Uterus (tissue), 4 donors: ENCODE data around the gene PDE4B. TPM values are rescaled to one million over a fixed set of nuclear protein-coding genes. Genes with fewer than 3 reads are reported as not detected.

ENCODE experiments used
- DNase-seq, 2 donors: peaks; one replicate each; pipeline ENCODE4 v3.0.0-alpha.2; 2019 to 2020
- H3K27ac ChIP-seq, 2 donors: fragments of 200-600 bp; sonication (generic); 1 replicate in 1 of 2; 2 replicates in 1 of 2; pipeline ENCODE4 v1.5.1; 2016 to 2018
- H3K27me3 ChIP-seq, 2 donors: fragments of 200-600 bp; sonication (generic); one replicate each; pipeline ENCODE4 v1.5.1; 2018 to 2019; ENCODE audit warnings: control low read depth in 1 of 2
- H3K36me3 ChIP-seq, 2 donors: fragments of 200-600 bp; sonication (generic); one replicate each; pipeline ENCODE4 v1.5.1; 2019; ENCODE audit warnings: control low read depth in 1 of 2
- H3K4me1 ChIP-seq, 2 donors: fragments of 200-600 bp; sonication (generic); one replicate each; pipeline ENCODE4 v1.5.1; 2018 to 2019; ENCODE audit warnings: control low read depth in 1 of 2
- H3K4me3 ChIP-seq, 2 donors: fragments of 200-600 bp; sonication (generic); 1 replicate in 1 of 2; 2 replicates in 1 of 2; pipeline ENCODE4 v1.5.1; 2018 to 2019; ENCODE audit warnings: mild to moderate bottlenecking in 1 of 2
- H3K9me3 ChIP-seq, 2 donors: fragments of 200-600 bp; sonication (generic); one replicate each; pipeline ENCODE4 v1.5.1; 2019; ENCODE audit warnings: control low read depth in 1 of 2
- CTCF ChIP-seq, 4 experiments: fragments of 200-600 bp in 2 of 4; fragments of 450-650 bp in 2 of 4; sonication (generic) in 2 of 4; IDR thresholded peaks; one replicate each; pipeline ENCODE4 v1.5.1; 2016 to 2019; ENCODE audit warnings: antibody characterized with exemption in 4 of 4, mild to moderate bottlenecking in 2 of 4, moderate library complexity in 1 of 4
- POLR2A ChIP-seq, 2 donors: fragments of 450-650 bp; IDR thresholded peaks; one replicate each; pipeline ENCODE4 v1.6.1; 2016; ENCODE audit warnings: antibody characterized with exemption in 2 of 2, mild to moderate bottlenecking in 1 of 2, moderate library complexity in 1 of 2
- intact Hi-C: fragments of 100-400 bp; cut with DNase I; formaldehyde crosslinking; loops from one replicate; pipeline ENCODE4 v1.15.1; 2023; ENCODE audit warnings: low total_unique reads
- total RNA-seq, 4 donors: library from RNA; depleted of rRNA in 3 of 4; stranded (reverse); fragments of >200 nt in 3 of 4; gene quantifications; one replicate each; pipeline versions ENCODE4 v1.1.0 to v1.2.4, GENCODE V29; 2014 to 2023
- donor health status: DM: yes; HTN: yes; CAD: no.

PDE4B gene
- total RNA-seq, 4 donors from 2014 or later, result 6.9 to 22.9 (median 17.8) TPM

DNA sequence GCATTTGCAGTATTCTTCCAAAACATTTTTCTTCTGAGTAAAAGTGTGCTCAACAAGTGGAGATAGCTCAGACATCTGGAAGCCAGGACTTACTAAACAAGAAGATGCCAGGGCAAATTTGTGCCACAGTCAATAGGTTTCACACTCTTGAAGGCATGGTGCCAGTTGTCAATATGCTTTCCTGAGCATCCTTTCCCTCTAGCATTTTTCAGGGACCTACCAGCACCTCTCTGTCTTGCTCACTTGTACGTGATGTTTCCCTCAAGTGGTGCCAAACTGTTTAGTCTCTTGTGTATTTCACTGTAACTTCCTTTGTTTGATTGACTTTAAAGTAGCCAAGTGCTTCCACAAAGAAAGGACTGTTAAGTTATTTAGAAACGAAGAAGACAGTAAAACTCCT, 547.2 kb downstream of the PDE4B start:
- H3K27ac ChIP-seq, result no peak overlapping the region
- no peaks in the 10 kb centered on the region for H3K27me3 ChIP-seq
- H3K9me3 ChIP-seq, result no peaks in the 10 kb centered on the region
- H3K4me3 ChIP-seq, result no peak overlapping the region
- H3K4me1 ChIP-seq, result no peaks in the 10 kb centered on the region
- no peaks in the 10 kb centered on the region for H3K36me3 ChIP-seq
- no peak for DNase-seq
- TF ChIP-seq CTCF (IDR thresholded peaks at IDR 0.05) (no peak), POLR2A (IDR thresholded peaks at IDR 0.05) (no peak)
- intact Hi-C loops, result loop anchor here (10.0 kb wide), 1 partner anchor 65 kb away; no protein-coding TSS in a partner anchor

DNA sequence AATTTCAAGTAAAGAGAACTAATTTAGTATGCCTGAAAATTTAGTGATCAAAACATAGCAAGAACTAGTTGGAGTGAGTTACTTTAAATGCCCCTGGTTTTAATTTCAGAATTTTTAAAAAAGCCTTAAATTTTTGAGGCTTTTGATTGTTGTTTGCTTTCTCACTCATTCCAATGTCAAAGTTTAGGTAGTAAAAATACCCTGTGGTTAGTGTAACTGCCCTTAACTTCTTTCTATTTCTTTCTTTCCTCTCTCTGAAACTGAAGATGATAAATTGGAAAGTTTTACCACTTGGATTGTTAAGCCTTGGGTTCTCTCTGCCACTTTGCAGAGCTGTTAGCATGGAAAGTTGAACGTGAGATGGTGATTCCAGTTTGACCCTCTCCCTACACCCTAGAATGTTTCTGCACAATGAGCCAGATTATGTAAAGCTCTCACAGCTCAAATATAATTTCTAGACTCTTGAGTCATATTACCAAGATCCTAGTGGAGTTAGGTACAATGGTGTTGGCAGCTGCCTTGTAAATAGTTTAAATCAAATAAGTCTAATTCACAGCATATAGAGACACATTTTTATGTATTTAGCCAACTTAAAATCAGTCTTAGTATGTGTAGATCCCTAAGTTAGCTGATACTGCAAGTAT, 548.9 kb downstream of the PDE4B start:
- TF ChIP-seq POLR2A (IDR thresholded peaks at IDR 0.05) (no peak), CTCF (IDR thresholded peaks at IDR 0.05) (no peak)
- Histone ChIP-seq H3K4me1 (no peaks in the 10 kb centered on the region), H3K27ac (no peak overlapping the region), H3K9me3 (no peaks in the 10 kb centered on the region), H3K27me3 (no peaks in the 10 kb centered on the region), H3K36me3 (no peaks in the 10 kb centered on the region), H3K4me3 (no peak overlapping the region)
- no peak for DNase-seq
- intact Hi-C loops, result no loop called here

DNA sequence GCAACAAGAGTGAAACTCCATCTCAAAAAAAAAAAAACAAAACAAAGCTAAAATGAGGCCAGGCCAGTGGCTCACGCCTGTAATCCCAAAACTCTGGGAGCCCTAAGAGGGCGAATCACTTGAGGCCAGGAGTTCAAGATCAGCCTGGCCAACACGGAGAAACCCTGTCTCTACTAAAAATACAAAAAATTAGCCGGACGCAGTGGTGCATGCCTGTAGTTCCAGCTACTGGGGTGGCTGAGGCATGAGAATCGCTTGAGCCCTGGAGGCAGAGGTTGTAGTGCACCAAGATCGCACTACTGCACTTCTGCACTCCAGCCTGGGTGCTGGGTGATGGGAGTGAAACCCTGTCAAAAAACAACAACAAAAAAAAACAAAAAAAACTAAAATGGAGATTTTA, 550.0 kb downstream of the PDE4B start:
- DNase-seq, result no peak
- Histone ChIP-seq H3K27me3 (no peaks in the 10 kb centered on the region), H3K4me1 (no peaks in the 10 kb centered on the region), H3K36me3 (no peaks in the 10 kb centered on the region), H3K9me3 (no peaks in the 10 kb centered on the region), H3K27ac (no peak overlapping the region), H3K4me3 (no peak overlapping the region)
- no peak for TF ChIP-seq CTCF (IDR thresholded peaks at IDR 0.05)
- TF ChIP-seq POLR2A (IDR thresholded peaks at IDR 0.05), result no peak
- intact Hi-C loops, result no loop called here

- H3K4me1 ChIP-seq, result no peaks in the 10 kb centered on the region
- no peaks in the 10 kb centered on the region for H3K27me3 ChIP-seq
- H3K4me3 ChIP-seq, result no peak overlapping the region
- H3K36me3 ChIP-seq, result no peaks in the 10 kb centered on the region
- TF ChIP-seq POLR2A (IDR thresholded peaks at IDR 0.05) (no peak), CTCF (IDR thresholded peaks at IDR 0.05) (no peak)
- no peak overlapping the region for H3K27ac ChIP-seq
- no peak for DNase-seq
- intact Hi-C loops, result no loop called here
- no peaks in the 10 kb centered on the region for H3K9me3 ChIP-seq
These were observed 551.1 kb downstream of the PDE4B start for GRCh38 chr1:66343569-66344325.

DNA sequence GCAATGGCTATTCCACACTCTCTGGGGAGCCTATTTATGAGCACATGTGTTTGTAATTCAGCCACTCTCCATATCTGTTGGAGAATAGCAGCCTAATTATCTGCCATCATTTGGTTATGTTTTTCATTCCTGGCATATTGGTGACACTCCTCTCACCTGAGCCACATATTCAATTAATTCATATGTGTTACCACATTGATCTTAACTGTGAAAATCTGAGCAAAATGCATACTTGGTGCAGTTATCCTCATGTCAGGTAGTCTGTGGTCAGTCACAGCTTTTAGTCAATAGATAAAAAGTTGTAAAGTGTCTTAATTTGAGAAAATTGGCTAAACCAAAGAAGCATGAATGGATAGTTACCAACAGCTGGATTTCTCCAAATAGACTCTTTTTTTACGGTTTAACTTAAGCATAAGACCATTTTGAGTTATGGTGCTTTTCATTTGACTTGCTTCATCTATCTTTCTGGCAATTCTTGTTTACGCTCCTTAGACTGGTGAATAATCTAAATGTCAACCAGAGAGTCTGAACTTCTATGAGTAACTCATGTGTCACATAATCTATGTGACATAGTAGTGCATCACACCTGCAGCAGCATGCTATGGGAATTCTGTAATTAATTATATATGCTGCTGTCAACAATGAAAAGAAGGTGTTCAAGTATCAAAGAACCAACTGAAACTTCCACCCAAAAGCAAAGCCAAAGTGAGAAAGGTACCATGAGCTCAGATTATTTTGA, 553.5 kb downstream of the PDE4B start:
- H3K27ac ChIP-seq, result no peak overlapping the region
- intact Hi-C loops, result no loop called here

More for the DNA sequence above, 553.5 kb downstream of the PDE4B start:
- H3K27me3 ChIP-seq, result no peaks in the 10 kb centered on the region
- no peak for TF ChIP-seq CTCF (IDR thresholded peaks at IDR 0.05)
- TF ChIP-seq POLR2A (IDR thresholded peaks at IDR 0.05), result no peak
- no peaks in the 10 kb centered on the region for H3K9me3 ChIP-seq
- DNase-seq, result no peak
- no peaks in the 10 kb centered on the region for H3K4me1 ChIP-seq
- no peaks in the 10 kb centered on the region for H3K36me3 ChIP-seq
- no peak overlapping the region for H3K4me3 ChIP-seq
